CD4-positive, alpha-beta T cell treated with Interferon gamma for 1 hour (primary cell): Measurements from ENCODE around the gene SARNP.
A peak's percentile ranks its signal among the peaks of the same experiment; 100 is the strongest.
"Not testable (repeated sequence)": the region's sequence is repeated elsewhere in the genome, so short reads cannot be mapped to it uniquely, and the experiment has no call there.

Experiments used
- DNase-seq: peaks from one replicate; pipeline ENCODE4 v3.0.0-alpha.2; 2020

The SARNP gene

GRCh38 chr12:55817345-55818139 lies at the start of gene SARNP, which contains the start of gene ORMDL2:
TSS of gene SARNP (minus strand) at chr12:55817724. CDS start at chr12:55817701, 23 bp downstream.
TSS of gene ORMDL2 (plus strand) at chr12:55818041. CDS start at chr12:55819000, 959 bp downstream.
- peak; percentile 99 for DNase-seq

- DNase-seq: not testable (repeated sequence)
Measured at GRCh38 chr12:55866454-55867004, 49.0 kb upstream of the SARNP start.

GRCh38 chr12:55865327-55865726 lies 47.8 kb upstream of the SARNP start:
- DNase-seq: no peak

- not testable (repeated sequence) for DNase-seq
Measured at GRCh38 chr12:55862931-55863330, 45.4 kb upstream of the SARNP start.

- no peak for DNase-seq
Measured at GRCh38 chr12:55862286-55862685, 44.8 kb upstream of the SARNP start.

- no peak for DNase-seq
Measured at GRCh38 chr12:55861871-55862270, 44.3 kb upstream of the SARNP start.

GRCh38 chr12:55861396-55861795 lies 43.9 kb upstream of the SARNP start:
- DNase-seq: no peak

- no peak for DNase-seq
Measured at GRCh38 chr12:55852740-55853139, 35.2 kb upstream of the SARNP start.

GRCh38 chr12:55850893-55851292 lies 33.4 kb upstream of the SARNP start:
- DNase-seq: no peak

GRCh38 chr12:55850401-55850800 lies 32.9 kb upstream of the SARNP start:
- DNase-seq: no peak

- no peak for DNase-seq
Measured at GRCh38 chr12:55849616-55850343, 32.3 kb upstream of the SARNP start.

GRCh38 chr12:55847603-55848291 lies 30.2 kb upstream of the SARNP start:
- peak; percentile 80 for DNase-seq

- DNase-seq: peak; percentile 60
Measured at GRCh38 chr12:55847033-55847432, 29.5 kb upstream of the SARNP start.

- DNase-seq: no peak
Measured at GRCh38 chr12:55845785-55846496, 28.4 kb upstream of the SARNP start.

GRCh38 chr12:55845361-55845760 lies 27.8 kb upstream of the SARNP start:
- no peak for DNase-seq

GRCh38 chr12:55844961-55845360 lies 27.4 kb upstream of the SARNP start:
- no peak for DNase-seq

GRCh38 chr12:55843431-55843830 lies 25.9 kb upstream of the SARNP start:
- DNase-seq: no peak

- no peak for DNase-seq
Measured at GRCh38 chr12:55842681-55843429, 25.3 kb upstream of the SARNP start, which contains the start of gene MMP19. TSS of gene MMP19 (minus strand) at chr12:55842936. CDS start at chr12:55842830, 106 bp downstream.

GRCh38 chr12:55840581-55841351 lies 23.2 kb upstream of the SARNP start:
- no peak for DNase-seq

- no peak for DNase-seq
Measured at GRCh38 chr12:55839345-55840140, 22.0 kb upstream of the SARNP start.
